Prostate gland (tissue), 2 donors: Measurements from ENCODE around the gene SULT1A3. TPM values are rescaled to one million over a fixed set of nuclear protein-coding genes. Genes with fewer than 3 reads are reported as not detected.

ENCODE experiments used
- DNase-seq: peaks from one replicate; pipeline ENCODE4 v3.0.0-alpha.2; 2019; ENCODE audit warnings: low spot score
- H3K27ac ChIP-seq, 2 donors: fragments of 200-600 bp; sonication (generic); 2 replicates each; pipeline ENCODE4 v1.5.1; 2017 to 2019
- H3K27me3 ChIP-seq: fragments of 200-600 bp; sonication (generic); replicated peaks from 2 replicates; pipeline ENCODE4 v1.5.1; 2019; ENCODE audit not compliant: insufficient read depth
- H3K36me3 ChIP-seq, 2 donors: fragments of 200-600 bp; sonication (generic); 1 replicate in 1 of 2; 2 replicates in 1 of 2; pipeline versions ENCODE4 v1.5.1 to v1.8.1; 2017 to 2019
- H3K4me1 ChIP-seq: fragments of 200-600 bp; sonication (generic); replicated peaks from 2 replicates; pipeline ENCODE4 v1.5.1; 2019
- H3K4me3 ChIP-seq, 2 donors: fragments of 200-600 bp; sonication (generic); 2 replicates each; pipeline ENCODE4 v1.5.1; 2017 to 2019
- H3K9me3 ChIP-seq: fragments of 200-600 bp; sonication (generic); 2 replicates; pipeline ENCODE4 v1.5.1; 2017
- POLR2A ChIP-seq: fragments of 450-650 bp; IDR thresholded peaks from one replicate; pipeline ENCODE4 v1.6.1; 2016; ENCODE audit warnings: antibody characterized with exemption, mild to moderate bottlenecking
- POLR2AphosphoS5 ChIP-seq: sonication (generic); formaldehyde crosslinking; IDR thresholded peaks from one replicate; pipeline ENCODE4 v1.6.1; 2017; ENCODE audit warnings: antibody characterized with exemption
- WGBS: methylation state at CpG from one replicate; pipeline ENCODE4 v1.1.5; 2018; 5-methylcytosine and 5-hydroxymethylcytosine counted together
- intact Hi-C: fragments of 100-400 bp; cut with DNase I; formaldehyde crosslinking; loops from one replicate; pipeline ENCODE4 v1.14.2; 2022
- total RNA-seq, 2 donors: library from RNA; depleted of rRNA; stranded (reverse); fragments of >200 nt; gene quantifications; one replicate each; pipeline ENCODE4 v1.1.0, GENCODE V29; 2016
- TF ChIP-seq, protein P1 (sequence below), 4 experiments: fragments of 200-600 bp in 2 of 4; fragments of 450-650 bp in 2 of 4; sonication (generic) in 2 of 4; IDR thresholded peaks; 1 replicate in 3 of 4; 2 replicates in 1 of 4; pipeline ENCODE4 v1.5.1; 2016 to 2019; ENCODE audit warnings: antibody characterized with exemption in 4 of 4, mild to moderate bottlenecking in 2 of 4, moderate library complexity in 2 of 4

The SULT1A3 gene
- total RNA-seq, 2 donors from 2014 or later: 8.8 to 10.2 TPM

DNA sequence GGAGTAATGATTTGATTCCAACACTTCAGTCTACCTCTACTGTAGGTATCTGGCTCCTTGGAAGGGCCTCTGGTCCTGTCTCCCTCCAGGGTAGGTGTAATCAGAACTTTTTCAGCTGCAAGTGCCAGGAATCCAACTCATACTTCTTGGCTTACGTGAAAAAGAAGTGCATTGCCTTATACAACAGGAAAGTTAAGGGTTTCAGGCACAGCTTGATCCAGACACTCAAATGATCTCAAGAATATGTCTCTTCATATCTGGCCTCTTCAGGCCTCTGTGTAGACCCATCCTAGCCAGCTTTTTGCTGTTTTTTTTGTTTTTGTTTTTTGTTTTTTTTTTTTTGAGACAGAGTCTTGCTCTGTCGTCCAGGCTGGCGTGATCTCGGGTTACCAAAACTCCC is 19.9 kb upstream of the SULT1A3 start:
- H3K36me3 ChIP-seq: no peaks in the 10 kb centered on the region
- no peak overlapping the region for H3K4me3 ChIP-seq
- TF ChIP-seq POLR2AphosphoS5 (no peak), POLR2A (no peak)
- TF ChIP-seq, protein P1, sequence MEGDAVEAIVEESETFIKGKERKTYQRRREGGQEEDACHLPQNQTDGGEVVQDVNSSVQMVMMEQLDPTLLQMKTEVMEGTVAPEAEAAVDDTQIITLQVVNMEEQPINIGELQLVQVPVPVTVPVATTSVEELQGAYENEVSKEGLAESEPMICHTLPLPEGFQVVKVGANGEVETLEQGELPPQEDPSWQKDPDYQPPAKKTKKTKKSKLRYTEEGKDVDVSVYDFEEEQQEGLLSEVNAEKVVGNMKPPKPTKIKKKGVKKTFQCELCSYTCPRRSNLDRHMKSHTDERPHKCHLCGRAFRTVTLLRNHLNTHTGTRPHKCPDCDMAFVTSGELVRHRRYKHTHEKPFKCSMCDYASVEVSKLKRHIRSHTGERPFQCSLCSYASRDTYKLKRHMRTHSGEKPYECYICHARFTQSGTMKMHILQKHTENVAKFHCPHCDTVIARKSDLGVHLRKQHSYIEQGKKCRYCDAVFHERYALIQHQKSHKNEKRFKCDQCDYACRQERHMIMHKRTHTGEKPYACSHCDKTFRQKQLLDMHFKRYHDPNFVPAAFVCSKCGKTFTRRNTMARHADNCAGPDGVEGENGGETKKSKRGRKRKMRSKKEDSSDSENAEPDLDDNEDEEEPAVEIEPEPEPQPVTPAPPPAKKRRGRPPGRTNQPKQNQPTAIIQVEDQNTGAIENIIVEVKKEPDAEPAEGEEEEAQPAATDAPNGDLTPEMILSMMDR (IDR thresholded peaks at IDR 0.05): no peak
- whole genome bisulfite sequencing: 89% methylated on average over 4 of the region's 4 CpGs
- no peaks in the 10 kb centered on the region for H3K27me3 ChIP-seq
- no peaks in the 10 kb centered on the region for H3K4me1 ChIP-seq
- DNase-seq: no peak
- no peak overlapping the region for H3K27ac ChIP-seq
- intact Hi-C loops: no loop called here
- H3K9me3 ChIP-seq: no peaks in the 10 kb centered on the region

GRCh38 chr16:30179931-30180330 is 19.1 kb upstream of the SULT1A3 start:
- 94% methylated on average over 9 of the region's 9 CpGs for WGBS
- Histone ChIP-seq H3K36me3 (no peaks in the 10 kb centered on the region), H3K27ac (no peak overlapping the region), H3K9me3 (no peaks in the 10 kb centered on the region), H3K4me3 (no peak overlapping the region), H3K4me1 (no peaks in the 10 kb centered on the region), H3K27me3 (no peaks in the 10 kb centered on the region)
- no peak for DNase-seq
- intact Hi-C loops: no loop called here
- no peak for TF ChIP-seq POLR2AphosphoS5

DNA sequence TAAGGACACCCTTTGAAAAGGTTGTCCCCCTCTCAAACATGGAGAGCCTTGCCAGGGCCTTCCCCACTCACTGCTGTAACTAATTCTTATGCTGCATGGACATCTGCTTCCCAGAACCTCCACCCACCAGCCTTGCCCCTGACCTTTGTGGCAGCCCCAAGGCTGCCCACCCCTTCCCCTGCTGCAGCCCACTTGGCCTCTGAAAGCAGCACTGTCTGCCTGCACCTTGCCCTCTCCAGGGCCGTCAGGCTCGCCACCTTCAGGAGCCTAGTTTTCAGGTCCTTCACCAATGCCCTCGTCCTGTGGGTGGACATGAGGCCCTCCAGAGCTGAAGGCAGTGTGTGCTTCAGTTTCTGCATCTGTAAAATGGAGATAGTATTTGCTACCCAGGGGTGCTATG is 18.3 kb upstream of the SULT1A3 start:
- Histone ChIP-seq H3K9me3 (no peaks in the 10 kb centered on the region), H3K36me3 (no peaks in the 10 kb centered on the region), H3K27me3 (no peaks in the 10 kb centered on the region), H3K4me3 (no peak overlapping the region), H3K27ac (no peak overlapping the region), H3K4me1 (no peaks in the 10 kb centered on the region)
- intact Hi-C loops: no loop called here
- 85% methylated on average over 3 of the region's 3 CpGs for WGBS
- TF ChIP-seq POLR2AphosphoS5 (no peak), POLR2A (no peak)
- TF ChIP-seq, protein P1 (IDR thresholded peaks at IDR 0.05): no peak
- DNase-seq: no peak

GRCh38 chr16:30183233-30184095 is 15.6 kb upstream of the SULT1A3 start, which contains the start of gene CORO1A:
CORO1A (plus strand) TSS chr16:30183602; CDS start chr16:30185210, 1,608 bp downstream.
- intact Hi-C loops: no loop called here
- Histone ChIP-seq H3K9me3 (no peaks in the 10 kb centered on the region), H3K27me3 (no peaks in the 10 kb centered on the region), H3K36me3 (no peaks in the 10 kb centered on the region), H3K4me1 (no peaks in the 10 kb centered on the region), H3K27ac (peak within 1 kb of the TSS; percentile 59 to 67), H3K4me3 (peak within 1 kb of the TSS; percentile 48 to 49)
- DNase-seq: peak; percentile 77
- under 1% methylated on average over 58 of the region's 81 CpGs for WGBS
- TF ChIP-seq POLR2AphosphoS5 (peak; percentile 17), POLR2A (peak; percentile 30)
- TF ChIP-seq, protein P1 (IDR thresholded peaks at IDR 0.05): no peak

DNA sequence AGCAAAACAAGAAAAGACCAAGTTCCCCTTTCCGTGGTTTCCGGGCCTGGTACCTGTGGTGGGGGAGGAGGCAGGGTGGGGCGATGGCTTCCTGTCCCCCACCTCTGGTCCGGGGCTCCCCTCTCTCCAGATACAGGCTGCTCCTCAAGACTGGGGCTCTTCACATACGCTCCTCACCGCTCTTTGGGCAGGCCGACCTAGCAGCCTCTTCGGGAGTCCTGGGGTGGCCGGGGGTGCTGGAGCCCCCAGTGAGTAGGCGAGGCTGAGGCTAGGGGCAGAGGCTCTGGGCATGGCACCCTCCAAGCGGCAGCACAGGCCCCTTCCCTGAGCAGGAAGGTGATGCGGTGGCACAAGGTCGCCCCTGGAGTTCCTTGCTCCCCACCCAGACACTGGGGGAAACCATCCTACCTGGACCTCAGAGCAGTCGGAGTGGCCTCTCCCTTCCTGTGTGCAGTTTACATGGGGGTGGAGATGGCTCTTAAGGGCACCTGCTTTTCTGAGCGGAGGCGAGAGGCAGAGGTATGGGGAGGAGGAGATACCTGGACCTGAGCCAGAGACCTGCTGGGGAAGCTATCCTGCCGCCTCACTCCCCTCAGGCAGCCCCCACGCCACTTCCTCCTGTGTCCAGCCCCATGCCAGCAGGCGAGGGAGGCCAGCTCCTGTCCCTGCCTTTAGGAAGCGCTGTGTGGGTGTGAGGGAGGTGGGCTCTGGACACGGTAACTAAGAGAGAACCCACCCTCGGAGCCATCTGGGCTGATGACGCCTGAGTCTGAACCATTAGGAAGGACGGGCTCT is 14.8 kb upstream of the SULT1A3 start:
- TF ChIP-seq POLR2A (no peak), POLR2AphosphoS5 (no peak)
- TF ChIP-seq, protein P1 (IDR thresholded peaks at IDR 0.05): no peak
- no peak overlapping the region for H3K27ac ChIP-seq

More for the DNA sequence above, 14.8 kb upstream of the SULT1A3 start:
- 35% methylated on average over 23 of the region's 24 CpGs for WGBS
- intact Hi-C loops: no loop called here
- Histone ChIP-seq H3K9me3 (no peaks in the 10 kb centered on the region), H3K27me3 (no peaks in the 10 kb centered on the region), H3K36me3 (no peaks in the 10 kb centered on the region), H3K4me3 (peak overlapping the region; percentile 48 to 49), H3K4me1 (no peaks in the 10 kb centered on the region)
- no peak for DNase-seq
